HG02798 (cell line): ENCODE measurements around the gene TPPP3.
"Not testable (repeated sequence)": the region's sequence is repeated elsewhere in the genome, so short reads cannot be mapped to it uniquely, and the experiment has no call there.

ENCODE experiments used
- ATAC-seq: cut with Tn5 transposase; IDR thresholded peaks from one replicate; pipeline ENCODE4 v1.9.1; 2021; ENCODE audit warnings: mild to moderate bottlenecking; ENCODE audit not compliant: unreplicated experiment, poor library complexity

TPPP3 gene

GRCh38 chr16:67356396-67356795, 36.9 kb downstream of the TPPP3 start:
- ATAC-seq: no peak

GRCh38 chr16:67352463-67352862, 40.8 kb downstream of the TPPP3 start:
- ATAC-seq: not testable (repeated sequence)

GRCh38 chr16:67350324-67350723, 43.0 kb downstream of the TPPP3 start:
- ATAC-seq: no peak

- ATAC-seq: no peak
Measured at GRCh38 chr16:67349172-67349571, 44.1 kb downstream of the TPPP3 start.

- no peak for ATAC-seq
Measured at GRCh38 chr16:67346341-67346740, 47.0 kb downstream of the TPPP3 start.

GRCh38 chr16:67345401-67345800, 47.9 kb downstream of the TPPP3 start:
- ATAC-seq: no peak

- no peak for ATAC-seq
Measured at GRCh38 chr16:67342616-67343015, 50.7 kb downstream of the TPPP3 start.

GRCh38 chr16:67341250-67341649, 52.0 kb downstream of the TPPP3 start:
- no peak for ATAC-seq
